Neuronal stem cell (in vitro differentiated cells): ENCODE data around the gene METTL23. TPM values are rescaled to one million over a fixed set of nuclear protein-coding genes. Genes with fewer than 3 reads are reported as not detected.

Experiments
- DNase-seq: peaks from one replicate; pipeline ENCODE4 v3.0.0-alpha.2; 2013; ENCODE audit warnings: low spot score
- H2AFZ ChIP-seq: one replicate; pipeline ENCODE4 v1.6.1; 2013; ENCODE audit warnings: mild to moderate bottlenecking, low read length, inconsistent platforms
- H2AK5ac ChIP-seq: 2 replicates; pipeline ENCODE4 v1.6.1; 2013; ENCODE audit warnings: low read depth, mild to moderate bottlenecking, inconsistent platforms, low read length, moderate library complexity, mixed read lengths
- H2BK120ac ChIP-seq: 2 replicates; pipeline ENCODE4 v1.6.1; 2013; ENCODE audit warnings: low read depth, mild to moderate bottlenecking, inconsistent platforms, low read length, moderate library complexity, mixed read lengths
- H2BK12ac ChIP-seq: one replicate; pipeline ENCODE4 v1.6.1; 2013; ENCODE audit warnings: low read length, inconsistent platforms
- H2BK15ac ChIP-seq: 2 replicates; pipeline ENCODE4 v1.6.1; 2013; ENCODE audit warnings: mild to moderate bottlenecking, low read length, inconsistent platforms, mixed read lengths
- H2BK5ac ChIP-seq: one replicate; pipeline ENCODE4 v1.6.1; 2013; ENCODE audit warnings: inconsistent platforms, mild to moderate bottlenecking, low read length, moderate library complexity
- H3K14ac ChIP-seq: one replicate; pipeline ENCODE4 v1.6.1; 2013; ENCODE audit warnings: low read length, inconsistent platforms
- H3K18ac ChIP-seq: 2 replicates; pipeline ENCODE4 v1.6.1; 2013; ENCODE audit warnings: low read length, inconsistent platforms
- H3K23ac ChIP-seq: 2 replicates; pipeline ENCODE4 v1.6.1; 2013; ENCODE audit warnings: low read depth, mild to moderate bottlenecking, mixed read lengths, low read length, inconsistent platforms; ENCODE audit not compliant: poor library complexity
- H3K27ac ChIP-seq: replicated peaks from 3 replicates; pipeline ENCODE4 v1.5.1; 2013; ENCODE audit warnings: low read length, inconsistent platforms
- H3K27me3 ChIP-seq, 3 experiments: 2 replicates each; pipeline ENCODE4 v1.6.1; 2013; ENCODE audit warnings: low read length in 3 of 3, mild to moderate bottlenecking in 2 of 3, inconsistent platforms in 1 of 3, low read depth in 1 of 3, mixed read lengths in 1 of 3, moderate library complexity in 1 of 3; ENCODE audit not compliant: control insufficient read depth in 3 of 3, insufficient read depth in 3 of 3
- H3K36me3 ChIP-seq, 2 donors: replicated peaks in 1 of 2; 2 replicates each; pipeline ENCODE4 v1.6.1; 2013; ENCODE audit warnings: low read length in 2 of 2; ENCODE audit not compliant: control insufficient read depth in 2 of 2, insufficient read depth in 2 of 2
- H3K4ac ChIP-seq: 2 replicates; pipeline ENCODE4 v1.6.1; 2013; ENCODE audit warnings: inconsistent platforms, mild to moderate bottlenecking, low read length, moderate library complexity
- H3K4me1 ChIP-seq, 2 donors: 1 replicate in 1 of 2; 2 replicates in 1 of 2; pipeline ENCODE4 v1.6.1; 2013; ENCODE audit warnings: low read length in 2 of 2, low read depth in 1 of 2; ENCODE audit not compliant: control insufficient read depth in 2 of 2, insufficient read depth in 1 of 2
- H3K4me2 ChIP-seq: one replicate; pipeline ENCODE4 v1.6.1; 2013; ENCODE audit warnings: mild to moderate bottlenecking, low read length, inconsistent platforms; ENCODE audit not compliant: insufficient read depth, poor library complexity, severe bottlenecking
- H3K4me3 ChIP-seq, 2 donors: 2 replicates each; pipeline ENCODE4 v1.5.1; 2013; ENCODE audit warnings: low read length in 2 of 2, mild to moderate bottlenecking in 2 of 2, inconsistent platforms in 1 of 2, moderate library complexity in 1 of 2
- H3K79me1 ChIP-seq: one replicate; pipeline ENCODE4 v1.6.1; 2013; ENCODE audit warnings: low read depth, mild to moderate bottlenecking, inconsistent platforms, low read length, moderate library complexity
- H3K9ac ChIP-seq: one replicate; pipeline ENCODE4 v1.6.1; 2013; ENCODE audit warnings: mild to moderate bottlenecking, low read depth, low read length, inconsistent platforms; ENCODE audit not compliant: poor library complexity
- H3K9me3 ChIP-seq, 2 donors: replicated peaks in 1 of 2; 2 replicates each; pipeline versions ENCODE3 to v1.6.1; 2013; ENCODE audit warnings: low read length in 2 of 2, mild to moderate bottlenecking in 2 of 2, inconsistent platforms in 1 of 2, low read depth in 1 of 2, mixed read lengths in 1 of 2, moderate library complexity in 1 of 2; ENCODE audit not compliant: control insufficient read depth in 2 of 2, insufficient read depth in 1 of 2
- H4K8ac ChIP-seq: one replicate; pipeline ENCODE4 v1.6.1; 2013; ENCODE audit warnings: low read depth, mild to moderate bottlenecking, inconsistent platforms, low read length, moderate library complexity
- H4K91ac ChIP-seq: one replicate; pipeline ENCODE4 v1.6.1; 2013; ENCODE audit warnings: low read length, low read depth, mild to moderate bottlenecking, inconsistent platforms; ENCODE audit not compliant: poor library complexity
- WGBS, 2 donors: extraction: QIAGEN DNeasy Blood & Tissue Kit; methylation state at CpG; one replicate each; pipeline ENCODE4 v1.1.7; 2013; ENCODE audit warnings: missing lambda C conversion rate in 2 of 2, mixed read lengths in 1 of 2; ENCODE audit not compliant: insufficient read length in 2 of 2, insufficient replicate concordance in 1 of 2; ENCODE audit errors: extremely low coverage in 2 of 2; 5-methylcytosine and 5-hydroxymethylcytosine counted together
- polyA plus RNA-seq, 2 experiments: library from polyadenylated mRNA; stranded (reverse); fragments of 200-250 nt; gene quantifications; one replicate each; pipeline ENCODE4 v1.2.3, GENCODE V29; 2013

METTL23 gene, protein sequence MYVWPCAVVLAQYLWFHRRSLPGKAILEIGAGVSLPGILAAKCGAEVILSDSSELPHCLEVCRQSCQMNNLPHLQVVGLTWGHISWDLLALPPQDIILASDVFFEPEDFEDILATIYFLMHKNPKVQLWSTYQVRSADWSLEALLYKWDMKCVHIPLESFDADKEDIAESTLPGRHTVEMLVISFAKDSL
- polyA plus RNA-seq (2013, experiment 1 of 2), result 29.2 TPM
- 31.8 TPM for polyA plus RNA-seq (2013, experiment 2 of 2)

DNA sequence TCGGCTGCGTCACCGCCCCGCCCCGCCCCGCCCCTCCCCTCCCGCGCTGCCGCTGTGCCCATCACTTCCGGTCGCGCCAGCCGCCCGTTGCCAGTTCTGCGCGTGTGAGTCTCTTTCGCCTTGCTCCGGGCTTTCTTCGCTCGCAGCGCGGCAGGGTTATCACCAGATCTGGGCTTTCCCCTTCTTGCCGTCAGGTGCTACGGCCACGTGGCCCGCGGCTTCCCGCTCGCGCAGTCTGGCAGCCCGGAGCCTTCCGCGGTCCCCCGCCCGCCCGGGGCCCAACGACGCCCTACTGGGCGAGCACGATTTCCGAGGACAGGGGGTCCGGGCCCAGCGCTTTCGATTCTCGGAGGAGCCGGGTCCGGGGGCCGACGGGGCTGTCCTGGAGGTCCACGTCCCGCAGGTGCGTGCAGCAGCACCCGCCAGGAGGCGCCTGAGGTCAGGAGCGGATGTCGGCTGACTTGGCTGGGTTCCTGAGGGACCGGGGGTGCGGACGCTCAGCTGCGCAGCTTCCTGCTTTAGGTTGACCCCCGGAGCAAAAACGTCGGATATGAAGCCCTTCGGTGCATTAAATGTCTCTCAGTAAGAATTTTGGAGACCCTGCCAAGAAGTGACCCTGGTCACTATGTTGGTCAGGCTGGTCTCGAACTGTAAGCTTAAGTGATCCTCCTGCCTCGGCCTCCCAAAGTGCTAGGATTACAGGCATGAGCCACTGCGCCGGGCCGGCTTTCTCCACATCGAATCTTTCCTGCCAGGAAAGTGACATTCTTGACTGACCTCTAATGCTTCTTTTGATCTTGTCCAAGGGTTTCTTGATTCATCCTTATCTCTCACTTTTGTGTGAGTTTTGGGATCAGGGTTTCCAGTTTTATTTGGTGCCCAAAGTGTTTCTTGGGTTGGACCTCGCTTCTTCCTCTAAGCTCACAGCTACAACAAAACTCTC, at the start of gene METTL23:
Gene METTL23, plus strand, starts transcription at position 64 of the 943 bp plus-strand sequence. CDS start 2,872 bp downstream, outside the sequence.
- H2BK15ac ChIP-seq, result peak within 1 kb of the TSS; percentile 64
- peak within 1 kb of the TSS; percentile 95 for H3K9ac ChIP-seq
- peak within 1 kb of the TSS; percentile 90 for H2BK5ac ChIP-seq
- peak within 1 kb of the TSS; percentile 98 for H3K23ac ChIP-seq
- H3K4me1 ChIP-seq, result peaks cover 5 to 11% of the 10 kb centered on the region in 2 donors
- H2BK12ac ChIP-seq, result no peak within 1 kb of the TSS
- peak within 1 kb of the TSS; percentile 65 for H4K8ac ChIP-seq
- H3K9me3 ChIP-seq, result no peaks in the 10 kb centered on the region
- peak within 1 kb of the TSS; percentile 86 for H3K4me2 ChIP-seq
- H3K4me3 ChIP-seq, result peak within 1 kb of the TSS; percentile 97 to 100
- H3K18ac ChIP-seq, result peak within 1 kb of the TSS; percentile 99
- peaks cover 10 to 56% of the 10 kb centered on the region in 2 donors for H3K36me3 ChIP-seq
- H2AK5ac ChIP-seq, result peak within 1 kb of the TSS; percentile 81
- no CpG with 5 or more reads among the region's 71 CpGs for WGBS, 2 donors
- H3K14ac ChIP-seq, result peak within 1 kb of the TSS; percentile 100
- peaks cover 6% of the 10 kb centered on the region for H3K79me1 ChIP-seq
- peak; percentile 53 for DNase-seq
- peak within 1 kb of the TSS; percentile 87 for H3K27ac ChIP-seq
- H2BK120ac ChIP-seq, result peak within 1 kb of the TSS; percentile 72
- no peak within 1 kb of the TSS for H3K4ac ChIP-seq
- H4K91ac ChIP-seq, result no peak within 1 kb of the TSS
- H3K27me3 ChIP-seq, result no peaks in the 10 kb centered on the region
- H2AFZ ChIP-seq, result peak within 1 kb of the TSS; percentile 98

DNA sequence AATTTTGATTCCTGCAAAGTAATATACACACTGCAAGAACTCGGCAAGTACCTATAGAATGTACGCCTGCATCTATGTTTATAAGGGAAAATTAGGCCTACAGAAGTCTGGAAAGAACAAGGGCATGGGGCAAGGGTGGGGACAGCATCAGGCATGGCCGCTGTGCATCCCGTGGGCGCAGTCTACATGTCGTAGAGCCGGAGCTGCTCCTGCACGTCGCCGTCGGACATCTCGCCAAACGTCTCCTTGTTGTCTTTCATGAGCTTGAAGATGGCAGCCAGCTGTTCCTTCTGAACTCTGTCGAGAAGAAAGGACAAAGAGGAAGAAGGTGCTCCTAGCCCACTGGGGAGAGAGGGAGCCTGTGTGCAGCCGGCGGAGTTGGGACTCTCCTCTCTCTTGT, 49.2 kb upstream of the METTL23 start:
- Histone ChIP-seq H3K18ac (no peak overlapping the region), H3K4me2 (no peak overlapping the region), H3K9me3 (no peaks in the 10 kb centered on the region), H4K91ac (no peak overlapping the region), H3K9ac (no peak overlapping the region), H3K23ac (no peak overlapping the region), H2AFZ (no peak overlapping the region), H3K4me3 (no peak overlapping the region), H2BK120ac (no peak overlapping the region), H3K4ac (no peak overlapping the region), H2BK12ac (no peak overlapping the region), H2BK5ac (no peak overlapping the region), H2AK5ac (no peak overlapping the region), H4K8ac (no peak overlapping the region), H3K27ac (no peak overlapping the region), H3K4me1 (peaks cover 0 to 3% of the 10 kb centered on the region in 2 donors), H3K27me3 (no peaks in the 10 kb centered on the region), H3K79me1 (no peaks in the 10 kb centered on the region), H3K14ac (no peak overlapping the region), H3K36me3 (peaks cover 1 to 5% of the 10 kb centered on the region in 2 donors), H2BK15ac (no peak overlapping the region)
- no CpG with 5 or more reads among the region's 16 CpGs for WGBS, 2 donors
- DNase-seq, result no peak

DNA sequence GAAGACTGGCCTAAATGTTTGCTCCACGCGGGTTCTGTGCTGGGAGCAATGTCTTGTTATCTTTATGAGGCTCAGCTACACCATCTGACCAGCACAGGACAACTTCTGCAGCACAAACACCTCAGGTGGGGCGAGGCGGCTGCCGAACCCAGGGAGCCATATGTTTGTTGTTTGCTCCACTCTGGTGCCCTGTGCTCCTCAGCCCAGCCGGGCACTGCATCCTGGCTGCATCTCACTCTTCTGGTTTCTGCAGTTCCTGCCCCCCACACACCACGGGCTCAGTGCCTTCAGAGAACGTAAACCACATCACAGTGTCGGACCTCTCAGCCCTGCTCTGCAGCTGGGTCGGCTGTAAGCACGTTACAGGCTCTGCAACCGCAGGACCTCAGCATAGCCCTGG, 48.3 kb upstream of the METTL23 start:
- peaks cover 5 to 6% of the 10 kb centered on the region in 2 donors for H3K36me3 ChIP-seq

DNA sequence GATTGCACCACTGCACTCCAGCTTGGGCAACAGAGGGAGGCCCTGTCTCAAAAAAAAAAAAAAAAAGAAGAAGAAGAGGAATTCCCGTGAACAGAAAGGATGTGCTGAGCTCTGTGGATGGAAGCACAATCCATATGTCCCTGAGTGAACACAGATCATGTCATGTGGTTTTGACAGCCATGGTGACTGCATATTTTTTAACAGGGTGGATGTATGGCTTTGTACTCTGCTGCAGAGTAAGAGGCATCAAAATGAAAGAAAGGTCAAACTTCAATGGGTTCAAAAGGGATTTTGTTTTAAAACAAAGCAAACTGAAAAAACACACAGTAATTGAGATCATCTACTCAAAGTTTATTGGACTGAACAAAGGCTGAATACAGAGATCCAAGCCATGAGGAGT, 47.4 kb upstream of the METTL23 start:
- Histone ChIP-seq H3K14ac (no peak overlapping the region), H4K91ac (no peak overlapping the region), H3K4me3 (no peak overlapping the region), H3K9me3 (no peaks in the 10 kb centered on the region), H2BK12ac (no peak overlapping the region), H2BK120ac (no peak overlapping the region), H3K36me3 (peaks cover 6 to 8% of the 10 kb centered on the region in 2 donors), H3K9ac (no peak overlapping the region), H3K23ac (no peak overlapping the region), H3K4ac (no peak overlapping the region), H3K18ac (no peak overlapping the region), H3K4me2 (no peak overlapping the region), H2BK15ac (no peak overlapping the region), H4K8ac (no peak overlapping the region), H3K27me3 (no peaks in the 10 kb centered on the region), H3K27ac (no peak overlapping the region), H2AK5ac (no peak overlapping the region), H3K4me1 (peaks cover 6 to 8% of the 10 kb centered on the region in 2 donors), H3K79me1 (no peaks in the 10 kb centered on the region), H2BK5ac (no peak overlapping the region), H2AFZ (no peak overlapping the region)
- DNase-seq, result no peak
- WGBS, 2 donors, result no CpG with 5 or more reads among the region's 1 CpG

More for the DNA sequence above, 48.3 kb upstream of the METTL23 start:
- no peak overlapping the region for H2AFZ ChIP-seq
- no peaks in the 10 kb centered on the region for H3K27me3 ChIP-seq
- no peak overlapping the region for H2BK5ac ChIP-seq
- no peak overlapping the region for H3K18ac ChIP-seq
- no peaks in the 10 kb centered on the region for H3K79me1 ChIP-seq
- H3K9me3 ChIP-seq, result no peaks in the 10 kb centered on the region
- no peak overlapping the region for H2BK12ac ChIP-seq
- no peak overlapping the region for H3K4ac ChIP-seq
- peaks cover 2 to 4% of the 10 kb centered on the region in 2 donors for H3K4me1 ChIP-seq
- peak overlapping the region; percentile 34 for H3K23ac ChIP-seq
- no peak overlapping the region for H2AK5ac ChIP-seq
- H3K4me2 ChIP-seq, result no peak overlapping the region
- peak overlapping the region; percentile 50 for H3K9ac ChIP-seq
- WGBS, 2 donors, result no CpG with 5 or more reads among the region's 12 CpGs
- DNase-seq, result no peak
- no peak overlapping the region for H2BK15ac ChIP-seq
- H3K14ac ChIP-seq, result peak overlapping the region; percentile 47
- no peak overlapping the region for H3K4me3 ChIP-seq
- H2BK120ac ChIP-seq, result no peak overlapping the region
- no peak overlapping the region for H4K8ac ChIP-seq
- H3K27ac ChIP-seq, result no peak overlapping the region
- no peak overlapping the region for H4K91ac ChIP-seq
